ENCODE measurements around the gene ZSWIM5.
"Not testable (repeated sequence)": the region's sequence is repeated elsewhere in the genome, so short reads cannot be mapped to it uniquely, and the experiment has no call there.

Gene ZSWIM5

DNA sequence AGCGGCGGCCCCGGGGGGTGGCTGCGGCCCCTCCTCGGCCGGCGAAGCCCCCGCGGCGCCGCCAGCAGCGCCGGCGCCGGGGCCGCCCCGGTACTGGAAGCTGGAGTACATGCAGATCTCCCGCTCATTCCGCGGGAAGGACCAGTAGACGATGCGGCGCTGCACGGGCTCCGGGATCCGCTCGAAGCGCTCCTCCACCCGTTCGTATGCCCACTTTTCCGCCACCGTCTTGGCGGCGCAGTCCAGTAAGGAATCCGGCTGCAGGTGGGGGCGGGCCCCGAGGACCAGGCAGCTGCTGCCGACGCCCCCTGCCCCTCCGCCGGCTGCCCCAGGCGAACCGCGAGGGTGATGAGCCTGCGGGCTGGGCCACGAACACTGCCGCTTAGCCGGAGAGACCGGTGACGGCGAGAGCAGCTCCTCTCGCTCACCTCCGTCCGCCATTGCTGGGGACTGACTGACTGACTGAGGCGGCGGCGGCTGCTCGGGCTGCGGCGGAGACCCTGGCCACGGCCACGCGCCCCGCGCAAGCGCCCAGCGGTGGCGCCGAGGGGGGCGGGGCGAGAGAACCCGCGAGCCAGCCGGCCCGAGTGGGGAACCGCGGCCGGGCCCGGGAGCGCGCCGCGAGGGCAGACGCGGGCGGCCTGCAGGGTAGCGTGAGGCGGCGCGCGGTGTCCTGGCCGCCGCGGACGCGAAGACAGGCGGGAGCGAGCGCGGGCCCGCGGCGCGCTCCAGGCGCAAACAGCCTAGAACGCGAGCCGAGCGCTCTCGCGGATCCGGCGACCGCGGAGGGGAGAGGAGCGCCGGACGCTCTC lies at the start of gene ZSWIM5:
TSS of gene ZSWIM5 (minus strand) at position 696 of the 812 bp plus-strand sequence. CDS start at position 441, 255 bp downstream.
- peak; percentile 12 to 88 (median 80) for DNase-seq

DNA sequence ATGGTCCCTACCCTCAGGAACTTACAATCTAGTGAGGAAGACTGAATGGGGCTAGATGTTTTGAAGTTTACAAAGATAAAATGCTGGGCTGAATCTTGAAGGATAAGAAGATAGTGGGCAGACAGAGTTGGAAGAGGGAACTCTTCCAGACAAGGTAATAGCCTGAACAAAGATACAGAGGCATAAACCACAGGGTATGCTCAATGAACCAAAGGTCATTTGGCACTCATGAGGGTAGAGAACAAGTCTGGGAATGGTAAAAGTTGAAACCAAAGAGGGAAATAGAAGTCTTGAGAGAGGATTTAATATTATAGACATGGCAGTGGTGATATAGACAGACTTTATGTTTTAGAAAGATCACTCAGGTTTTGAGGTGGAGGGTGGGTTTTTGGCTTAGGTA lies 48.1 kb upstream of the ZSWIM5 start:
- DNase-seq = no peak

DNA sequence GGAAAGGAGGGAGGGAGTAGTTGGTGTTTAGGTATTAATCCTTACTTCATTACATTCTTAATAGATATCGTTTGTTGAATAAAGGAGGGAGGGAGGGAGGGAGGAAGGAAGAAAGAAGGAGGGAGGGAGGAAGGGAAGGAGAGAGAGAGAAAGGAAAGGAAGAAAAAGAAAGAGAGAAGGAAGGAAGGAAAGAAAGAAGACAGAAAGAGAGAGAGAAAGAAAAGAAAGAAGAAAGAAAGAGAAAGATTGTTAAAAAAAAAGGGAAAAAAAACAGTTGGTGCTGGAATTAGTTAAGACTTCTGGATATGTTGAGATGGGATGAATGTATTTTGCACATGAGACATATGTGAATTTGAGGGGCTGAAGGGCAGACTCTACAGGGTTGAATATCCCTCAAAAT lies 44.1 kb upstream of the ZSWIM5 start:
- DNase-seq = no peak

DNA sequence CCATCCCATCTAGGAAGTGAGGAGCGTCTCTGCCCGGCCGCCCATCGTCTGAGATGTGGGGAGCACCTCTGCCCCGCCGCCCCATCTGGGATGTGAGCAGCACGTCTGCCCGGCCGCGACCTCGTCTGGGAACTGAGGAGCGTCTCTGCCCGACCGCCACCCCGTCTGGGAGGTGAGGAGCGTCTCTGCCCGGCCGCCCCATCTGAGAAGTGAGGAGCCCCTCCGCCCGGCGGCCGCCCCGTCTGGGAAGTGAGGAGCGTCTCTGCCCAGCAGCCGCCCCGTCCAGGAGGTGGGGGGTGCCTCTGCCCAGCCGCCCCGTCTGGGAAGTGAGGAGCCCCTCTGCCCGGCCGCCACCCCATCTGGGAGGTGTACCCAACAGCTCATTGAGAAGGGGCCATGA lies 41.6 kb upstream of the ZSWIM5 start:
- DNase-seq = not testable (repeated sequence)

DNA sequence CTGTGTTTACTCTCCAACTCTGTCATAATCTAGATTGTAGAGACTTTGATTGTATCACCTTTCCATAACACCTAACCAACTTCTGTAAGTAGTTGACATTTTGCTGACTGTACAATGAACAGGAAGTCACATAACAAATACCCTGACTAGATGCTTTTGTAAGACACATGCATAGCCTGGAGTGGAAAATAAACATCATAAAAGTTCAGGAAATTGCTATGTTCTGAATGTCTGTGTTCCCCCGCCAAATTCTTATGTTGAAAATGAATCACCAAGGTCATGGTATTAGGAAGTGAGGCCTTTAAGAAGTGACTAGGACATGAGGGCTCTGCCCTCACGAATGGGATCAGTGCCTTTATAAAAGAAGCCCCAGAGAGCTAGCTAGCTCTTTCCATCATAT lies 40.4 kb upstream of the ZSWIM5 start:
- DNase-seq = no peak

DNA sequence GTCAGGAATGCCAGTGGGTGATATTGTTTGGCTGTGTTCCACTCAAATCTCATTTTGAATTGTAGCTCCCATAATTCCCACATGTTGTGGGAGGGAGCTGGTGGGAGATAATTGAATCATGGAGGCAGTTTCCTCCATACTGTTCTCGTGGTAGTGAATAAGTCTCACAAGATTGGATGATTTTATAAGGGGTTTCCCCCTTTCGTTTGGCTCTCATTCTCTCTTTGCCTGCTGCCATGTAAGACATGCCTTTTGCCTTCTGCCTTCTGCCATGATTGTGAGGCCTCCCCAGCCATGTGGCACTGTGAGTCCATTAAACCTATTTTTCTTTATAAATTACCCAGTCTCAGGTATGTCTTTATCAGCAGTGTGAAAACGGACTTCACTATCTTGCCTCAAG lies 40.0 kb upstream of the ZSWIM5 start:
- DNase-seq = not testable (repeated sequence)

DNA sequence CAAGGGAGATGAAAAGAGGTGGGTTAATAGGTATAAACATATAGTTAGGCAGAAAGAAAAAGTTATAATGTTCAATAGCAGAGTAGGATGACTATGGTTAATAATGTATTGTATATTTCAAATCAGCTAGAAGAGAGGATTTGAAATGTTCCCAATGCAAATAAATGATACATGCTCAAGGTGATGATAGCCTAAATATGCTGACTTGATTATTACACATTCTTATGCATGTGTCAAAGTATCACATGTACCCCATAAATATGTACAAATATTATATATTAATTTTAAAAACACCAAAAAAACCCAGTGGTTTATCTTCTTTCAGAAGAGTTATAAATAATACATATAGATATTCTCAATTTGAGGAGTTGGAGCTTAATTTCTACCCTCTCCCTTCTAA lies 38.3 kb upstream of the ZSWIM5 start:
- no peak for DNase-seq

DNA sequence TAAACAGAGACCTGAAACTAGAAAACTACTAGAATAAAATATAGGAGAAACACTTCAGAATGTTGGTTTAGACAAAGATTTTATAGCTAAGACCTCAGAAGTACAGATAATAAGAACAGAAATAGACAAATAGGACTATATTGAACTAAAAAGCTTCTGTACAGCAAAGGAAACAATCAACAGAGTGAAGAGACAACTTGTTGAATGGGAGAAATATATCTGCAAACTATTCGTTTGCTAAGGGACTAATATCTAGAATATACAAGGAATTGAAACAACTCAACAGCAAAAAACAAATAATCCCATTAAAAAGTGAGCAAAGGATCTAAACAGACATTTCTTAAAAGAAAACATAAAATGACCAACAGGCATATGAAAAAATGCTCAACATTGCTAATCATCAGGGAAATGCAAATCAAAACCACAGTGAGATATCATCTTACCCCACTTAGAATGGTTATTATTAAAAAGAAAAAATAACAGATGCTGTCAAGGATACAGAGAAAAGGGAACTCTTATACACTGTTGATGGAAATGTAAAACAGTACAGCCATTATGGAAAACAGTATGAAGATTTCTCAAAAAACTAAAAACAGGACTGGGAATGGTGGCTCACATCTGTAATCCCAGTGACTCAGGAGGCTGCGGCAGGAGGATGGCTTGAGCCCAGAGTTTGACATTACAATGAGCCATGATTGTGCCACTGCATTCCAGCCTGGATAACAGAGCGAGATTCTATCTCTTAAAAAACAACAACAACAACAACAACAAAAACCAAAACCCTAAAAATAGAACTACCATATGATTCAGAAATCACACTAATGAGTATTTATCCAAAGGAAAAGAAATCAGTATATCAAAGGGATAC lies 37.3 kb upstream of the ZSWIM5 start:
- DNase-seq = no peak

DNA sequence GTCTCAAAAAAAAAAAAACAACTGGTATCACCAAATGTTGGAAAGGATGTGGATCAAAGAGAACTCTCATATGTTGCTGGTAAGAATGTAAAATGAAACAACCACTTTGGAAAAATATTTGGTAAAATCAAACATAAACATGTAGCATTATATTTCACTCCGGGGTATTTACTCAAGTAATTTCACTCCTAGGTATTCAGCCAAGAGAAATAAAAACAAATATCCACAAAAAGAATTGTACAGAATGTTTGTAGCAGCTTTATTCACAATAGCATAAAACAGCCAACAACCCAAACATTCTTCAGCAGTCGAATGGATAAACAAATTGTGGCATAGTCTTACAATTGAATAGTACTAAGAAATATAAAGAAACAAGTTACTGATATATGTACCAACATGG lies 32.4 kb upstream of the ZSWIM5 start:
- no peak for DNase-seq

DNA sequence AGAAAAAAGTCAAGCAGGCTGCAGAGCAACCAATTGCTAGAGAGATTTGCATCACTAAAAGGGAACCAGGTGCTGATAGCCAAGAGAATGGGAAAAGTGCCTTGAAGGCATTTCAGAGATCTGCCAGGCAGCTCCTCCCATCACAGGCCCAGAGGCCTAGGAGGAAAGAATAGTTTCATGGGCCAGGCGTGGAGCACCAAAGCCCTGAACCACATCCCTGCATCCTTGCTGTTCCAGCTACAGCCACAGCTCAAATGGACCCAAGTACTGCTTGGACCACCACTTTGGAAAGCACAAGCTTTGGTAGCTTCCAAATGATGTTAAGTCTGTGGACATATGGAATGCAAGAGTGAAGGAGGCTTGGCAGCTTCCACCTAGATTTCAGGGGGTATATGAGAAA lies 29.7 kb upstream of the ZSWIM5 start:
- no peak for DNase-seq

DNA sequence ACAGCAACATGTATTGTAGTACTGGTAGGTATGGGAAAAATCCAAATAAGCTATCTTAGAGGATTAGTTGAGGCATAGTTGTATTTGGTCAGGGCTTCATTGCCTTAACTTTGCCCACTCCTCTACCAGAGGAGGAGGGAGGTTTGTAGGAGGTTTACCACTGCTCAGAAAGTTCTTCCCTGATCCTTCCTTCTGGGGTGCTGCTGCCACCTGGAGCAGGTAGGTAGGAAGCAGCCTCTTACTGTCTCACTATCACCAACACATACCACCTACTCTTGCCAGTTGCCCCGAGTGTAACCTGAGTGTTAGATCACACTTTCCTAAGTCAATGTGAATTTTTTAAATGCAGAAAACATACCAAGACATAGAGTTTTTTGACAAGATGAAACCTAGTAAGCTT lies 24.1 kb upstream of the ZSWIM5 start:
- no peak for DNase-seq

DNA sequence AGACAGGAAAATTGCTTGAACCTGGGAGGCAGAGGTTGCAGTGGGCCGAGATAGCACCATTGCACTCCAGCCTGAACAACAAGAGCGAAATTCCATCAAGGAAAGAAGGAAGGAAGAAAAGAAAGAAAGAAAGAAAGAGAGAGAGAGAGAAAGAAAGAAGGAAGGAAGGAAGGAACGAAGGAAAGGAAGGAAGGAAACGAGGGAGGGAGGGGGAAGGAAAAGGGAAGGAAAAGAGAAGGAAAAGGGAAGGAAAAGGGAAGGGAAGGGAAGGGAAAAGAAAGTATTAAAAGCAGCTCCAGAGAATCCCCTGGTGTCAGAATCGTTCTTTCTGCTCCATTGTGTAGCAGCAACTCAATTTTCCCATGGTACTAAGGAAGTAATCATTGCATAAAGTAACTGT lies 19.2 kb upstream of the ZSWIM5 start:
- DNase-seq = no peak

DNA sequence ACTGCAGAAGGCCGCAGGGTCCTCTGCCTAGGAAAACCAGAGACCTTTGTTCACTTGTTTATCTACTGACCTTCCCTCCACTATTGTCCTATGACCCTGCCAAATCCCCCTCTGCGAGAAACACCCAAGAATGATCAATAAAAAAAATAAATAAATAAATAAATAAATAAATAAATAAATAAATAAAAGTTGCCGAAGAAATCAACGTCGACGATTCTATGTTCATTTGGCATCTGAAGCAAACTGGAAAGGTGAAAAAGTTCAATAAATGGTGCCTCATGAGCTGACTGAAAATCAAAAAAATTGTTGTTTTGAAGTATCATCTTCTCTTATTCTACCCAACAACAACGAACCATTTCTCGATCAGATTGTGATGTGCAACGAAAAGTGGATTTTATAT lies 17.3 kb upstream of the ZSWIM5 start:
- DNase-seq = not testable (repeated sequence)

DNA sequence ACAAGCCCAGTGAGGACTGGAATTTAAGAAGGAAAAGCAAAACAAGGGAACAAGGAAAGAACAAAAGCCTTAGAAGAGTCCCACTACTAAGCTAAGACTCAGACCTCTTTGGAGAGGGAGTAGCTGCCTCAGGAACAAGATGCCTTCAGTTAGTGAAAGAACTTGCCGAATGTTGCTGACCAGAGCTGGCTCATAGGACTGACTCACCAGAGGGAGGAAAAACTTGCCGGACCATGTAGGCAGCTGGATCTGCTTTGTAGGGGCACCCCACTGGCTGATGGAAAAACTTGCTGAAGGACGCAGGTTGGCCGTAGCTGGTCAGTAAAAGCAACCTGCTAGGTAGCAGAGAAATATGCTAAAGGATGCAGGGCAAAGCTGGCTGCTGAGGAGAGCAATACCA lies 15.3 kb upstream of the ZSWIM5 start:
- no peak for DNase-seq

DNA sequence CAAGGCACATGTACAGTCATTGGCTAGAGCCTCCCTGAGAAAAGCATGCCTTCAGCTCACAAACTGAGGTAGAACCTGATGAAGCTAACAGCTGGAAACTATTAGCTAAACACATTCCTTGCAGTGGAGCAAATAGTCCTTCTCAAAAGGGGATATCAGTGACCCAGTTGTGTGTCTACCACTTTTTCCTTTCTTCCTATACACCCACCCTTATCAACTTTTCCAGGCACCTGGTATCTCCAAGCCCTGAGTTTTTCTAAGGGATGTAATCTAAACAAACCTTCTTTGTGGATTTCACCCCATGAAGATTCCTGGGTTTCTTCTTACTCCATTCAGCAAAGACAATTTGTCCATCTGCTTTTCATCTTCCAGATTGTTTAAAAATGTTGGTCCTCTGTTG lies 10.5 kb upstream of the ZSWIM5 start:
- DNase-seq = no peak

DNA sequence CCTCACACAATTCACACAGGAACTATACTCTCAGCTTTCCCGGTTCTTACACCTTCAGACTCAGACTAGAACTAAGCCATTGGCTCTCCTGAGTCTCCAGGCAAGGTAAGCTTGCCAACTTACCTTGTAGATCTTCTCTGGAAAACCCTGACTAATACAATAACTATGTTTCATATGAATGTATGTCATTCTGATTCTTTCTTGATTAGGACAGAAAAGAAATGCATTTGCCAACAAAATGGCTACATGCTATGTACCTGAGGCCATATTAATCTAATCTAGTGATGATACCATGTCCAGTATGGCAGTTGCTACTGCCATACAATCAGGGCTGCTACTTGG lies 9.8 kb upstream of the ZSWIM5 start:
- no peak for DNase-seq

DNA sequence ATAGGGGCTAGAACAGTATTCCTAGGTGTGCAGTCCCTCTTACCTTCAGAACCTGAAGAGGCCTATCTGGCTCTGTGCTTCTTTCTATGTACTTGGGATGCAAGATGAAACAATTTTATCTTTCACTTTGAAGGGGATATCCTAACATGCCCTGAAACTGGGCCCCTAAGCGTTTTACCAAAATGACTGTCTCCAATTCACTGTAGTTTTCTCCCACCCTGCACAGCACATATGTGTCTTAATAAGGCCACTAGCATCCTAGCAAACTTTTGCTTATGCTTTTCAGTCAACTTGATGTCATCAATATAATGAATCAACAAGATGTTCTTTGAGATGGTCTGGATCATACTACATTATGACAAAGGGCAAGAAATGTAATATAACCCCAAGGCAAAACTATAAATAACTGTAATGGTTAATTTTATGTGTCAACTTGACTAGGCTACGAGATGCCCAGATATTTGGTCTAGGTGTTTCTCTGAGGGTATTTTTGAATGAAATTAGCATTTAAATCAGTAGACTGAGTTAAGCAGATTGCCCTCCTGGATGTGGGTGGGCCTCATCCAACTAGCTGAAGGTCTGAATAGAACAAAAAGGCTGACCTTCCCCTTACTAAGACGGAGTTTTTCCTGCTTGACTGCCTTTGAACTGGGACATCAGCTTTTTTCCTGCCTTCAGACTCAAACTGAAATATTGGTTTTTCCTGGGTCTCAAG lies 9.2 kb upstream of the ZSWIM5 start:
- DNase-seq = no peak

DNA sequence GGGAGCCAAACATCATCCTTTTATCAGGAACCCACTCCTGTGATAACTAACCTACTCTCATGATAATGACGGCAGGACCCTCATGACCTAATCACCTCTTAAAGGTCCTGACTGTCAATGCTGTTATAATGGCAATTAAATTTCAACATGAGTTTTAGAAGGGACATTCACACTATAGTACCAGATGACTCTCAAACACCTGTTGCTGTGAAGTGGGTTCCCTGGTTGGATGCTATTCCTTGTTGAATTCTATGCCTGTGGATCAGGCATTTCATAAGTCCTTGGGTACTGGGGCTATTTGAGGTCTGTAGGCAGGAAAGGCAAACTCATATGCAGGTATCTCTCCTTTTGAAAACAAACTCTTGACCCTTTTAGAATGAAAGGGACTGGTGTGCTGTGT lies 7.5 kb upstream of the ZSWIM5 start:
- no peak for DNase-seq

DNA sequence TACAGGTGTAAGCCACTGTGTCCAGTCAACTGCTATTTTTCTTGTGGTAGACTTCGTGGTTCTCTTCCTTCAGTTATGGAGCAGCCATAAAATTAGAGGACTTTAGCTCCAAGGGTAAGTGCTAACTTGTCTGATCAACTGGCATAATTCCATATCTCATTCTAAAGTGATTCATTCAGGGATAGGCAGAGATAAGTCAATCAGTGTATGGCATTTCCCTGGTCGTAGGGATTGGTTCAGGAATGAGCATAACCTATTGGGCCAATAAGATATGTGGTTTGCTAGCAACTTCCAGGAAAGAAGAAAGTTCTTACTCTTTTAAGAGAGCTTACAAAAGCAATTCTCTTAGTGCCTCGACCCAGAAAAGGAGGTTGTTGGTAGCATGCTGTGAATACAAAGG lies 4.7 kb upstream of the ZSWIM5 start:
- DNase-seq = no peak

DNA sequence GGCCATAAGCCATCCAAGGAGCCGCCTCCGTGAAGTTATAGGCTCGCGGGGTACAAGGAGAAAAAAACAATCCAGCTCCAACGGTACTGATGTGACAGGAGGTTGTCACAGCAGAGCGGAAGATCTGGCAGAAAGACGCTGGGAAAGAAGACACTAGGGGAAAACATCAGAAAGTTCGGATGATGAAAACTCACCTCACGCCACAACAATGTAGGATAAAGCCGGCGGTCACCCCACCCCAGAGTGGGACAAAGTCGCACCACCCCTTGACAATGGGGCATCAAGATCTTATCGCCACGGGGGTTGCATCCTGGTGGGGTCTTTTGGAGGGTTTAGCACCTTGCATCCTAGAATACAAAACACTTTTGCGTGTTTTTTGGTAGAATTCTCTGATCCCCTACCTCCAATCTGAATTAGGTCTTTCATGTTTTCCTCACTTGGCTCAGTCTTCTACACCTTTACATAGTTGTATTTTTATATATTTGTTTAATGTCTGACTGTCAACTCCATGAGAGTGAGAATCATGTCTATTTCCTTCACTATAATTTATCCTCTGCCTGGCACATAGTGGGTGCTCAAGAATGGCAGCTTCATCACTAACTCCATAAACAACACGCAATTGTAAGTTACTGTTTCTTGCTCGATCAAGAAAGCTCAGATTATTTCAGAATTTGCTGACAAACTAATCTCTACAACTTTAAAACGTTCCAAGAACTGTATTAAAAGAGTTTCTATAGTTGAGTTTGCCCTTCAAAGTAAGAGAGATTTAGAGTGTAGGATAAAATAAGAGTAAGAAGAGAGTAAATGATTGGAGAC lies 611 bp upstream of the ZSWIM5 start:
- DNase-seq = peak in 3 of 14 donors; percentile 39 to 54 (median 40)

DNA sequence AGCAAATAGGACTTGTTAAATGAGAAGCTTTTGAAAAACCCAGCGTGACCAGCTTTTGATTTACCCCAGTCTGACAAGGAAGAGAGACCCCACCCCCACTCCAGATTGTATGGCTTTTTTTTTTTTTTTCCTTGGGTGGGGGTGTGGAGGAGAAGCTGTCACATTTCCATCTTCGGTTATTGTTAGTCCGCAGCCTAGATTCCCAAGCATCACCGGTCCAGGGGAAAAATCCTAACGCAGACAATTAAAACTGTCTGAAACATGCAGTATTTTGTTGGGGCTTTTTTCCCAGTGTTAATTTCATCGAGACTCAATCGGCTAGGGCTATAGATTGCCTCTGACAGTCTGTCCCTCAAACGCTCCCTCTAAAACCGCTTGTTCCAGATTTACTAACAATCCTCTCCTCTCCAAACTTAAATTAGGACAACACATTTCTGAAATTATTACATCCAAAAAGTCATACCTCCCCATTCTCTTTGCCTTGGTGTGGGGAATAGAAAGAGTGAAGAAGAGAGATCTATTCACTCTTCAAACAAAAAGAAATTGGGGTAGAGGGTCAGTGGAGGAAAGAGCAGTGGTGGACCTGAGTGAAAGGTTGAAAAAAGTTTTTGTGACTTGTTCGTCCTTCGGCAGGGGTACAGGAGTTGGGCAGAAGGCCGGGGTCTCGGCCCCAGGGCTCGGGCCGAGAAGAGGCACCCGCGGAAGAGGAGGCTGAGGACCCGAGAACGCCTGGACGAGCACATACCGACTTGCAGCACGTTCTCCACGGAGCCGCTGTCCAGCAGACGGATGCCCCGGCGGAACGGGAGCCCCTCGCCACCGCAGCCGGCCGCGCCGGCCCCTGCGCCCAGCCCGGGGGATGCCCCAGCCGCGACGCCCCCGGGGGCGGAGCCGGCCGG lies 1.1 kb downstream of the ZSWIM5 start:
- DNase-seq = peak in 12 of 14 donors; percentile 14 to 78 (median 48)

Measured in C1 segment of cervical spinal cord (tissue), 14 donors.